GM21390 (cell line): ENCODE results near the gene TMEM129.

Experiments used
- ATAC-seq: cut with Tn5 transposase; IDR thresholded peaks from one replicate; pipeline ENCODE4 v1.9.1; 2021; ENCODE audit not compliant: unreplicated experiment

TMEM129 gene

DNA sequence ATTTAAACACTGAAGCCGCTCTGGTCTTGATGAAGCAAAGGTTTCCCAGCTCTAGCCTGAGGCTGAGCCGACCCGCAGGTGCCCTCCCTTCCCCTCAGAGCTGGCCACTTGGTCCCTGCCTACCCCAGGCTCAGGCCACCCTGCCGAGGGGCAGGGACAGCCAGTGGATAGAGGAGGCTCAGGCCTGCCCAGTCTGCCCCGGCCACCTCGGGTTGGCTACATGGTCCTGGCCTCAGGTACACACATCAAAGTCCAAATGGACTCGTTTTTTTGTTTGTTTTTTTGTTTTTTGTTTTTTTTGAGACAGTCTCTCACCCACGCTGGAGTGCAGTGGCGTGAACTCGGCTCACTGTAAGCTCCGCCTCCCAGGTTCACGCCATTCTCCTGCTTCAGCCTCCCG lies 24.0 kb upstream of the TMEM129 start:
- no peak for ATAC-seq

DNA sequence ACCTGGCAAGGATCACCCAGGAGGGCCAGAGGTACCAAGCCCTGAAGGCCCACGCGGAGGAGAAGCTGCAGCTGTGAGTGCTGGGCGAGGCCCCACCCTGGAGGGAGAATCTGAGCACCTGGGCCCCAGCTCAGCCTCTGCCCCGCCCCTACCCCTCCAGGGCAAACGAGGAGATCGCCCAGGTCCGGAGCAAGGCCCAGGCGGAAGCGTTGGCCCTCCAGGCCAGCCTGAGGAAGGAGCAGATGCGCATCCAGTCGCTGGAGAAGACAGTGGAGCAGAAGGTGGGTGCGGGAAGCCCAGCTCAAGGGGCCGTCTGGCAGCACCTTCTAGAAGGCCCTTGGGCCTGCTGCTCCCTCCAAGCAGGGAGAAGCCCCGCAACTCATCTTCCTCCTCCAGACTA lies 23.4 kb upstream of the TMEM129 start:
- no peak for ATAC-seq

DNA sequence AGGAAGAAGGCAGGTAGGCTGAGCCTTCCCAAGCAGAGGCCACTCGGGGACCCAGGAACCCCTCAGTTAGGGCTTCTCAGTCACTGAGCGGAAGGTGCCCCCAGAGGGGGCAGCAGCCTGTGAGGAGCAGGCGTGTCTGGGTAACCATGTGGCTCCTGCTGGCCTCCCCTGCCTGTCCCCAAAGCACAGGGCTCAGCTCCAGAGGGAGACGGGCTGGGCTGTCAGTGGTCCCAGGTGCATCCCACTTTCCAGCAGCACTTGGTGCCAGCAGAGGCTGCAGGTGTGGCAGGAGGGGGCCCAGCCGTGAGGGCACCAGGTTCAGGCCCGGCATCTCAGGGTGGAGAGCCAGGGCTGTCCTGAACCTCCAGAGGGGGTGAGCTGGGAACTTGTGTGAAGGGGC lies 22.9 kb upstream of the TMEM129 start:
- no peak for ATAC-seq

DNA sequence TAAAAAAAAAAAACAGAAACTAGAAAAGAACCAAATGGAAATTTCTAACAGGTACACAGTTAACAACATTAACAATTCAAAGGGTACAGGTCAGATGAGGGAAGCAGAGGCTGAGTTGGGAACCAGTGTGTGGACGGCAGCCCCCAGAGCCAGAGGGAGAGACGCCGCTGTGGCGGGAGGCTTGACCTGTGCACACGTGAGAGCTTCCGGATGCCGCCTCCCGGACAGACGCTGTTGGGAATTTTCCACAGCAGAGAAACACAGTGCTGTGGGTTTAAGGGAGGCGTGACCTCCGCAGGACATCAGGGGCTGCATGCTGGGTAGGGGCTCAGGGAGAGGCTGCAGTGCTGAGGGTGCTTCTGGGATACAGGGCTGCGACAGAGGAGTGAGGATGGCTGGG lies 22.4 kb upstream of the TMEM129 start:
- no peak for ATAC-seq

DNA sequence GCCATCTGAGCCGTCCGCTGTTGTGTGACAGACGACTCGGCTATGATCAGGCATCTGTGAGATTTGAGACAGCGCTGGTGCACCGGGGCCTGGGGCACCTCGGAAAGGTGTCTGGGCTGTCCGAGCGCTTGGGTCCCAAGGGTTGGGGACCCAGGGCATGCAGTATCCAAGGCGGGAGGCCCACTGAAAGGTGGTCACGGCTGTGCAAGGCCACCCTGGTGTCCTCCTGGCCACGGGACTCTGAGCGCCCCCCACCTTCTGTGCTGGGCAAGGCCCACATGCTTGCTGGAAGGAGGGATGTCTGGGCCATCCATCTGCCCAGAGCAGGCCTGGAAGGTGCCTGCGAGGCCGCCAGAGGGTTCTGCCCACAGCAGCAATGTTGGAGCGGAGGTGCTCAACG lies 20.1 kb upstream of the TMEM129 start:
- no peak for ATAC-seq

DNA sequence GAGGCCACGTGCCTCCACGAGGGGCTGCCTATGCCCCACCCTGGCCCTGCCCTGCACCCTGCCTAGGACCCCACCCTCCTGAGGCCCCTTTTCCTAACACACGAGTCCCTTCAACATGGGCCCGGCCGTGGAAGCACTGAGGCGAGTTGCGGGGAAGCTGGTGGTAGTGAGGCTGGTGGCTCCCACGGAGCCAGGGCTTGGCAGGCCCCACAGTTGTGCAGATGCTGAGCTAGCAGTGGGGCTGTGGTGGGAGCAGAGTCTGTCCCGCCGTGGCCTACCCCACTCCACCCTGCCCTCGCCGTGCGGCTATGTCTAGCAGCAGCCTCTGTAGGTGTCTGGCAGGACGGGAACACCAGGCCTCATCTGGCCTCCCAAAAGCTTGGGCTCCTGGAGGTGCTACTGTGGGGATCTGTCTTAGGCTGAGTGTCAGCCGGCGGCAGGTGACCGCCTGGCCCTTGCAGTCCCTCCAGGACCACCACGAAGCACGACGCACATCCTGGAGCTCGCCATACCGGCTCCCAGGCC lies 19.0 kb upstream of the TMEM129 start:
- no peak for ATAC-seq

DNA sequence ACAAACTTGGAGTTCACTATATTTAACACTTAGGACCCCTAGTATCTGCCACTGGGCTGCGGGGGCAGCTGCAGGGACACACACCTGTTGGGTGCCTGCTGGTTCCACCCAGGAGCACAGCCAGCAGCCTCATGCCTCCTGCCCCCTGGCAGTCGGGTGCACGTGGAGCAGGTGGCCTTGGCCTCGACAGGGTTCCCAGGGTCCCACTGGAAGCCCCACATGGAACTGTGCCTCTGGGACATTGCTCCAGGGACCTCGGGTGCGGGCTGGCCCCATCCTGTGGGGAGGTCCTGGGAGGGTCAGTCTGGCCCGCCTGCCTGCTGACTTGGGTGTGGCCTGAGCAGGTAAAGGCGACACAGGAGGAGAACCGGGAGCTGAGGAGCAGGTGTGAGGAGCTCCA lies 18.2 kb upstream of the TMEM129 start:
- ATAC-seq, result no peak

DNA sequence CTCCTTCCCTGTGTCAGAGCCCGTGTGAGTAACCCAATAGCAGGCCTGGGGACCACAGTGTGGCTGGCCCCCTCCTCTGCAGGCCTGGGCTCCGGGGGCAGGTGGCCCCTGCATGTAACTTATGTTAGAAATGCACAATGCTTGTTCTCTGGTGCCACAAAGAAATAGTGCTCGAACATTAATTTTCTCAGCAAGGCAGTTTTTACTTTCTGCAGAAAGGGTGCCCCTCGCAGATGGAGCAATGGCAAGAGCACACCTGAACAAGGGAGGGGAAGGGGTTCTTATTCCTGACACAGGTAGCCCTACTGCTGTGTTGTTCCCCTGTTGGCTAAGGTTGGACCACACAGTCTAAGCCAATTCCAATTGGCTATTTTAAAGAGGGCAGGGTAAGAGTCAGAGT lies 17.3 kb upstream of the TMEM129 start:
- no peak for ATAC-seq

DNA sequence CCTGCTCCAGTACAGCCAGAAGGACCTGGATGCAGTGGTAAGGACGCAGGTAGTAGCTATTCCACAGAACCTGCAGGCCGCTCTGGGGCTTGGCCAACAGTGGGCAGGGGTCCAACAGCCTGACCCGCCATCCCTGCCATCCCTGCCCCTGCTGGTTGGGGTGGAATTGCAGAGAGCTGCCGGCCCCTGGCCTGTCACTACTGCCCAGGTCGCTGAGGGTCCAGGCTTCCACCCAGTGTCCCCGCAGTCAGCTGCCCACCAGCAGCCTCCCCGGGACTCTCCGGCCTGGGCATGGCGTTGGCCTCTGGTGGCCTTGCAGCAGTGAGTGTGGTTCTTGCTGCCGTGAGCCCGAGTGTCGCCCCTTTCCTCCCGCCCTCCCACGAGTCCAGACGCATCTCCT lies 16.5 kb upstream of the TMEM129 start:
- ATAC-seq, result no peak

DNA sequence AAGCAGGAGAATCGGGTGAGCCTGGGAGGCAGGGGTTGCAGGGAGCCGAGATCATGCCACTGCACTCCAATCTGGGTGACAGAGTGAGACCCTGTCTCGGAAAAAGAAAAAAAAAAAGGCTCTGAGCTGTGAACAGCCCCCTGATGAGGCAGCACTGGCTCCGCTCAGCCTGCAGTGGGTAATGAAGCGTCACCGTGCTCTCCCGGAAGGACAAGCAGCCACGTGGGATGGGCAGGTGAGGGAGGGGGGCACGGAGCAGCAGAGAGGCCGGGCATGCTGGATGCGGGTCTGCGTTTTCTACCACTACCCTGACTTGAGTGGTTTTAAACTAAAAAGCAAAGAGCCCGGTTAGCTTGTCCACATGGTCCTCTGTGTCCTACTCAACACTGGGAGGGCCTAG lies 15.7 kb upstream of the TMEM129 start:
- no peak for ATAC-seq

DNA sequence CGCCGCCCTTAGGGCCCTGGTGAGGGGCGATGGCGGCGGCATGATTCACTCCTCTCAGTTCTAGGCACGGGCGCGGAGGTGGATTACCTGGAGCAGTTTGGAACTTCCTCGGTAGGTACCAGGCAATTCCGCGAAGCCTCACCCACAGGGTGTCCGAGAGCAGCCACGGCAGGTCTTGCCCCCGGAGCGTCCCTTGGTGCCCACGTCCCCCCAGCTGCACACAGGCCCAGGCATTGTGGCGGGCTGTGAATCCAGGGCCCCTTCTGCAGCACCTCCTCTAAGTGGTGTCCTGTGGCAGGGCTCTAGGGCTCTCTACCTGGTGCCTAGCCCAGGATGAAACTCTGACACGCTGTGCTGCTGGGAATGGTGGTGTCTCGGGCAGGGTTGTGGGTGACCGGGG lies 14.1 kb upstream of the TMEM129 start:
- ATAC-seq, result no peak

DNA sequence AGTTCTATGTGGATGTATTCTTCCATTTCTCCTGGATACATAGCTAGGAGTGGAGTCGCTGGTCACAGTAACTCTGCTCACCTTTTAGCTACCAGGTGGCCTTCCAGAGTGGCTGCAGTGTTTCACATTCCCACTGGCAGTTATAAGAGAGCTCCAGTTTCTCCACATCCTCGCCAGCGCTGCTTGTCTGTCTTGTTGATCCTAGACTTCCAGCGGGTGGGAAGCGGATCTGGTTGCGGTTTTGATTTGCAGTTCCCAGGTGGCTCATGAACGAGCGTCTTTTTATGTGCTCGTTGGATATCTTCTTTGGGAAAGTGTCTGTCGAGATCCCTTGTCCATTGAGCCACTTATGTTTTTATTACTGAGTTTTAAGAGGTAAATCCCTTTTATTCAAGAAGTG lies 11.8 kb upstream of the TMEM129 start:
- ATAC-seq, result no peak

DNA sequence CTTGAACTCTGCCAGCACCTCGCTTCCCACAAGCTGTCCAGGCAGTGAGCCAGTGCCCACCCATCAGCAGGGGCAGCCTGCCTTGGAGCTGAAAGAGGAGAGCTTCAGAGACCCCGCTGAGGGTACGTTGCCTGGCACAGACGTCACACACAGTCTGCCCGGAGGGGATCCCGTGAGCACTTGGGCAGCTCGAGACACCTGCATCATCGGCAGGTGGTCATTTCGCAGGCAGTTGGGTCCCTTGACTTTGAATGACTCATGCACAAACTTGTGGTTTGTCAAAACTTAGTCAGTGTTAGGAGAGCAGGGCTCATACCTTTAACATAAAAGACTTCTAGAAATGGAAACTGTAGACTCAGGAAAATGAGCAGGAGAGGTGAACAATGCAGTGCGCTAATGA lies 10.1 kb upstream of the TMEM129 start:
- no peak for ATAC-seq

DNA sequence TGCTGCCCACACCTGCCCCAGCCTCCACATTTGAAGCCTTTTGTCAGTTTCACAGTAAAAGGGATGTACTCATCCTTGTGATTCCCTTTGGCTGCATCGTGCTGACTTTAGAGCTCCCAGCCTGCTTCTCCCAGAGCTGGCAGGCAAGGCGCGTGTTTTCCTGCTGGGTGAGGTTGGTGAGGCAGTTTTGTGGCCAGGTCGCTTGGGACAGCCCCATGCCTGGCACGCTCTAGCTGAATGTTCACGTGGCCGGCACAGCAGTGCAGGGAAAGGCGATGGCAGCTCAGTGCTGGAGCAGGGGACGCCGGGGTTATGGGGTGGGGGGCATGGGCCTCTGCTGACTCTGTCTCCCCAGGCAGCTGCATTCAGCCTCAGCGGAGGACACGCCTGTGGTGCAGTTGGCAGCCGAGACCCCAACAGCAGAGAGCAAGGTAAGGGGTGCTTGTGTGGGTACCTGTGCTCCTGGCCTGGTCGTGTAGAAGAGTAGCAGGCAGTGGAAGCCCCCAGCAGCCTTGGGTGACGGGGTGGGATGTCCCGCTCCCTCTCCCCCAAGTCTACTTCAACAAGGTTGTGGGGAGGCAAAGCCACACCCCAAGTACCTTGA lies 9.5 kb upstream of the TMEM129 start:
- ATAC-seq, result no peak

DNA sequence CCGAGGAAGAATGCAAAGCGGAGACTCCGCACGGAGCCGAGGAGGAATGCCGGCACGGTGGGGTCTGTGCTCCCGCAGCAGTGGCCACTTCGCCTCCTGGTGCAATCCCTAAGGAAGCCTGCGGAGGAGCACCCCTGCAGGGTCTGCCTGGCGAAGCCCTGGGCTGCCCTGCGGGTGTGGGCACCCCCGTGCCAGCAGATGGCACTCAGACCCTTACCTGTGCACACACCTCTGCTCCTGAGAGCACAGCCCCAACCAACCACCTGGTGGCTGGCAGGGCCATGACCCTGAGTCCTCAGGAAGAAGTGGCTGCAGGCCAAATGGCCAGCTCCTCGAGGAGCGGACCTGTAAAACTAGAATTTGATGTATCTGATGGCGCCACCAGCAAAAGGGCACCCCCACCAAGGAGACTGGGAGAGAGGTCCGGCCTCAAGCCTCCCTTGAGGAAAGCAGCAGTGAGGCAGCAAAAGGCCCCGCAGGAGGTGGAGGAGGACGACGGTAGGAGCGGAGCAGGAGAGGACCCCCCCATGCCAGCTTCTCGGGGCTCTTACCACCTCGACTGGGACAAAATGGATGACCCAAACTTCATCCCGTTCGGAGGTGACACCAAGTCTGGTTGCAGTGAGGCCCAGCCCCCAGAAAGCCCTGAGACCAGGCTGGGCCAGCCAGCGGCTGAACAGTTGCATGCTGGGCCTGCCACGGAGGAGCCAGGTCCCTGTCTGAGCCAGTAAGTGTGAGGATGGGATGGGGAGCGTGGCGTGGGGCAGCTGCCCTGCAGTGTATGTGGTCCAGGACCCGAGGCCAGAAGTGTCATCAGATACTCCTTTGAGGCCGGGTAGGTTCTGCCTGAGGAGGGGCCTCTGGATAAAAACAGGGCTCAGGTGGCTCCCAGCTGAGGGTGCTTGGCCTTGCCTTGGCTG lies 7.2 kb upstream of the TMEM129 start:
- no peak for ATAC-seq

DNA sequence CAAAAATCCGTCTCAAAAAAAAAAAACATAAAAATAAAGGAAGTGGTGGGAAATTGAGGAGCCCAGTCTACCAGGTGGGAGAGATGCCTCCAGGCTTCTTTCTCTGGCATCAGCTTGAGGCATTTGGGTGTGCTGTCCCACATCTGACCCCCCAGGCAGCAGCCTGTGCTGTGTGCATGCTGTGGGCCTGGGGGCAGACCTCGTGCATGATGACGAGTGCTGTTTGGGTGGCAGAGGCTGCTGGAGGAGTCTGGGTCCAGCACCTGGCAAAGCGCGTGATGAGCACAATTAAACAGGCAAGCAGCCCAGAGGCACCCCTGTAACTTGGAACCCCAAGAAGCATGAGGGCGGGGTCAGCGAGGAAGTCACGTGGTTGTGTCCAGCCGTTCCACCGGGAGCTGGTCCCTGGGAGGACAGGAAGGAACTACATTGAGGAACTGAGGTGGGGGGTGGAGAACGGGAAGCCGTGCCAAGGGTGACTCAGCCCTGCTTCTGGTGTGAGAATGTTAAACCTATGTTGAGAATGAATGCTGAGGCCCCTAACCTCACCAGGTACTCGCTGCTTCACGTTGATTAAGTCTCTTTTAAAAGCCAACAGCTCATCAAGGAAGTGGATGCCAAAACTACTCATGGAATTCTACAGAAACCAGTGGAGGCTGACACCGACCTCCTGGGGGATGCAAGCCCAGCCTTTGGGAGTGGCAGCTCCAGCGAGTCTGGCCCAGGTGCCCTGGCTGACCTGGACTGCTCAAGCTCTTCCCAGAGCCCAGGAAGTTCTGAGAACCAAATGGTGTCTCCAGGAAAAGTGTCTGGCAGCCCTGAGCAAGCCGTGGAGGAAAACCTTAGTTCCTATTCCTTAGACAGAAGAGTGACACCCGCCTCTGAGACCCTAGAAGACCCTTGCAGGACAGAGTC lies 6.3 kb upstream of the TMEM129 start:
- no peak for ATAC-seq

DNA sequence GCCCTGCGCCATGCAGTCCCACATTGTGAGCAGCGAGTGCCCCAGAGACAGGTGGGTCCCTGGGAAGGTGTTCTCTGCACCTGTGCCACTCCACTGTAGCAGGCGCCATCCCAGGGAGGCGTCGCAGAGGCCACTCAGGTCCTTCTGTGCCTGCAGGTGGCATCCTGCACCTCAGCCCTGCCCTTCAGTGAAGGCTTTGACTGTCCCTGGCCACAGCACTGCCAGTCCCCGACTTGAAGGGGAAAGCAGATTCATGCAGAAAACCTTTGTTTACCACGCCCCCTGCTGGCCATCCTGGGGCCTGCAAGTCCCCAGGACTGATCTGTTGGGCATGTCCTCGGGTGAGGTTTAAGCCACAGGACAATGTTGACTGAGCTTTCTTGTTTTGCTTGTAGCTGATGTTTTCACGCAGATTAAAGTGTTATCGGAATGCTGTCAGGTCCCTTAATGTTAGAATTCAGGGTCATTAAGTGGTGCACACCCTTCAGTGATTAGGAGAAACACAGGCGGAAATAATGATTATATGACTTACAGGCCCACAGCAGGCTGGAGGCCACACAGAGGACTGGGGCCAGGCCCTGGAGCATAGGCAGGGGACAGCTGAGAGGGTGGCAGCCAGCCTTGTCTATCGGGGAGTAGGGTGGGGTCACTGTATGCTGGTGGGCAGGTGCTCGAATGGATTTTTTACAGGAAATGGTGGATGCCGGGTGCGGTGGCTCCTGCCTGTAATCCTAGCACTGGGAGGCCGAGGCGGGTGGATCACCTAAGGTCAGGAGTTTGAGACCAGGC lies 5.2 kb upstream of the TMEM129 start:
- ATAC-seq, result no peak

DNA sequence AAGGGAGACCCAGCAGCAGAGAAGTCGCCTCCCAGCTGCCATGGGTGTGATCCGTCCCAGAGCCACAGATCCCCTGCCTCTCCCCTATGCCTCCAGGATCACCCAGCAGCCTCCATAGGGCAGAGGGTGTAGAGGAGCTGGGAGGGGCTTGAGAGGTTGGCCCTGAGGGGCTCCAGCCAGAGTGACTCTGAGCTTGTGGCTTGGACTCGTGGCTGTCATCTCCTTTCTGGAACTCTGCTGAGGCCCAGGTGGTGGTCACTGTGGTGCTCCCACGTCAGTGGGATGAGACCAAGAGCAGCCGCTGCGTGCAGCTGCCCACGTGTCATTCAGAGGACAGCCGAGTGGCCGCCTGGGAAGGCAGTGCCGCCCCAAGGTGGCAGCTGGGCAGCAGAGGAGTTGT lies 4.4 kb upstream of the TMEM129 start:
- no peak for ATAC-seq

DNA sequence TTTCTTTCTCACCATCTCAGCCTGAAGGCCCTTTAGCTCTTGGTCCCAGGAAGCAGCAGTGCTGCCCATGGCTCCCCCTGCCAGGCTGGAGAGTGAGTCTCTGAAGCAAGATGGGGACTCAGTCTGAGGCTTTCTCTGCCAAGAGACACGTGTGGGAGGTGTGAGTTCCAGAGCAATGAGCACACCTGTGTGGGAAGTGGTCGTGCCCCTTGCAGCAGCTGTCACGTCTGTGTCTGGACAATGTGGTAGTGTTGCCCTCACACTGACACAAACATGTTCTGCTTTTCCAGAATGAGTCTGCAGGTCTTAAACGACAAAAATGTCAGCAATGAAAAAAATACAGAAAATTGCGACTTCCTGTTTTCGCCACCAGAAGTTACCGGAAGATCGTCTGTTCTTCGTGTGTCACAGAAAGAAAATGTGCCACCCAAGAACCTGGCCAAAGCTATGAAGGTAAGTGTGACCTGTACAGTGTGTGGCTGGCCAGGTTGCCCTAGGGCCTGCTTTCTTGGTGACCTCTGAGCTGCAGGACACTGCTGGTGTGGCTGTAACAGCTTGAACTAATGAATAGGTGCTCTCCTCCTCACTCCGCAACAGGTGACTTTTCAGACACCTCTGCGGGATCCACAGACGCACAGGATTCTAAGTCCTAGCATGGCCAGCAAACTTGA lies 2.1 kb upstream of the TMEM129 start:
- no peak for ATAC-seq

DNA sequence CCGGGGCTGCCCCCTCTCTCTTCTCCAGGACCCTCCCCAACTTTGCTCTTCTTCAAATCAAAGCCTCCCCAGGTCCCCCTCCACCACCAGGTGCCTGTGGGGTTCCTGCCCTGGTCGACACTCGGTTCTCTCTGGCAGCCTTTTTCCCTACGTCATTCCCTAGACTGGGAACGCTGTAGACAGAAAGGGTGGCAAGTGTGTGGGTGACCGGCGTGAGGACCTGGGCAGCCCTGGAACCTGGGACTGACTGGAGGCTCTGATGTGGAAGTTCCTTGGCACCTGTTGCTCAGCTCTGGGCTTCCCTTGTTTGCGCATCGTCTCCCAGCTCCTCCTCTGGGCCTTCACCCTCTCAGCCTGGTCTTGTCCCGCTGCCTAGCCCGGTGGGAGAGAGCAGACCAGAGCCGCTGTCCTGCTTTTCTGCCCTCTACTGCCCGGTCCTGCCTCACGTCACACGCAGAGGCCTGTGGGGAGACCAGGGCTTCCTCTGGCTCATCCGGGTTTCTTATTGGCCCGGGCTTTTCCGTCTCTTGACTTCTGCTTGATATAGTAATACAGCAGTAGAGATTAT lies 1.5 kb upstream of the TMEM129 start:
- ATAC-seq, result no peak
